ENCODE results near the gene TLNRD1. TPM values are rescaled to one million over a fixed set of nuclear protein-coding genes. Genes with fewer than 3 reads are reported as not detected.

The TLNRD1 gene
- total RNA-seq, 1 donor = 13.4 TPM

GRCh38 chr15:81050259-81050658 lies 49.5 kb downstream of the TLNRD1 start:
- TF ChIP-seq CTCF (IDR thresholded peaks at IDR 0.05; ENCODE audit: insufficient read depth, low read depth, low read length) = no peak
- DNase-seq (ENCODE audit: low read depth) = no peak
- no peak overlapping the region for H3K4me3 ChIP-seq (ENCODE audit: low read depth, low read length)

DNA sequence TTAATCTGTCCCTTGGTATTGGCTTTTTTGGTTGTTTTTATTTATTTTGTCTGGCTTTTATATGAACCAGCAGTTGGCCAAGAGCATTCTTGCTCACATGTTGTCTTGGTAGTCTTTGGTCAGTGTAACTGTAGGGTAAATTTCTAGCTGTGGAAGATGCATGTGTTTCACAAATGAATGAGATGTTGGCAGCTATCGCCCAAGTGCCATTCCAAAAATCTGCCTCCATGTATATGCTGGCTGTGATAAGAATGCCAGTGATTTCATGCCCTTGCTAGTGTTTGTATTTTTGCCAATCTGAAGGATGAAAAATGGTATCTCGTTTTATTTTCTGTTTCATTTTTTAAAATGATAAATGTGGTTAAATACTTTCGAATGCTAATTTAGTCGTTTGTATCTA lies 50.1 kb downstream of the TLNRD1 start:
- no peak for TF ChIP-seq CTCF (IDR thresholded peaks at IDR 0.05; ENCODE audit: insufficient read depth, low read depth, low read length)
- no peak for DNase-seq (ENCODE audit: low read depth)
- H3K4me3 ChIP-seq (ENCODE audit: low read depth, low read length) = no peak overlapping the region

GRCh38 chr15:81052046-81052445 lies 51.3 kb downstream of the TLNRD1 start:
- DNase-seq (ENCODE audit: low read depth) = no peak
- TF ChIP-seq CTCF (IDR thresholded peaks at IDR 0.05; ENCODE audit: insufficient read depth, low read depth, low read length) = no peak

DNA sequence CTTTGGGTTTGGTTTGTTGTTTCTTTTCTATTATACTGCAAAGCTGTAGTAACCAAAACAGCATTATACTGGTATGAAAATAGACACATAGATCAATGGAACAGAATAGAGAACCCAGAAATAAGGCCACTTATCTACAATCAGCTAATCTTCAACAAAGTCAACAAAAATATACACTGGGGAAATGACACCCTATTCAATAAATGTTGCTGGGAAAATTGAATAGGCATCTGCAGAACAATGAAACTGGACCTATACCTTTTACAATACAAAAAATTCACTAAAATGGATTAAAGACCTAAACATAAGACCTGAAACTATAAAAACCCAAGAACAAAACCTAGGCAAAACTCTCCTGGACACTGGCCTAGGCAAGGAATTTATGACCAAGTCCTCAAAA lies 52.9 kb downstream of the TLNRD1 start:
- TF ChIP-seq CTCF (IDR thresholded peaks at IDR 0.05; ENCODE audit: insufficient read depth, low read depth, low read length) = no peak
- DNase-seq (ENCODE audit: low read depth) = peak; percentile 28
- H3K4me3 ChIP-seq (ENCODE audit: low read depth, low read length) = no peak overlapping the region

More at GRCh38 chr15:81052046-81052445, 51.3 kb downstream of the TLNRD1 start:
- H3K4me3 ChIP-seq (ENCODE audit: low read depth, low read length) = no peak overlapping the region

- no peak overlapping the region for H3K4me3 ChIP-seq (ENCODE audit: low read depth, low read length)
- TF ChIP-seq CTCF (IDR thresholded peaks at IDR 0.05; ENCODE audit: insufficient read depth, low read depth, low read length) = no peak
- DNase-seq (ENCODE audit: low read depth) = peak; percentile 91
Observed at GRCh38 chr15:81054236-81054635, 53.5 kb downstream of the TLNRD1 start.

Small RNA genes within 50 kb of the gene (small RNA-seq; reads per million reads assigned to genes)
- gene MIR4514 = not detected

Other genes starting within 250 kb of the TLNRD1 start
- gene CEMIP, start 221.6 kb upstream of the TLNRD1 start, total RNA-seq = 131 TPM in 2 replicates
- gene MESD, start 11.1 kb upstream of the TLNRD1 start, total RNA-seq = 17.1 and 24.2 TPM in 2 replicates
- gene CFAP161, start 133.3 kb downstream of the TLNRD1 start, total RNA-seq = 0.64 and 0.86 TPM in 2 replicates
- 0.32 TPM in 1 of 2 replicates, not detected in the other for gene IL16, start 196.0 kb downstream of the TLNRD1 start, total RNA-seq

Data from fibroblast of villous mesenchyme (primary cell).